ENCODE measurements around the gene MTMR2. TPM values are rescaled to one million over a fixed set of nuclear protein-coding genes. Genes with fewer than 3 reads are reported as not detected.
"Not testable (repeated sequence)": the region's sequence is repeated elsewhere in the genome, so short reads cannot be mapped to it uniquely, and the experiment has no call there.

Gene MTMR2
- total RNA-seq, 1 donor from 2014 or later = 24.5 TPM

GRCh38 chr11:95883381-95883780 lies 40.5 kb downstream of the MTMR2 start:
- no peak for DNase-seq

DNA sequence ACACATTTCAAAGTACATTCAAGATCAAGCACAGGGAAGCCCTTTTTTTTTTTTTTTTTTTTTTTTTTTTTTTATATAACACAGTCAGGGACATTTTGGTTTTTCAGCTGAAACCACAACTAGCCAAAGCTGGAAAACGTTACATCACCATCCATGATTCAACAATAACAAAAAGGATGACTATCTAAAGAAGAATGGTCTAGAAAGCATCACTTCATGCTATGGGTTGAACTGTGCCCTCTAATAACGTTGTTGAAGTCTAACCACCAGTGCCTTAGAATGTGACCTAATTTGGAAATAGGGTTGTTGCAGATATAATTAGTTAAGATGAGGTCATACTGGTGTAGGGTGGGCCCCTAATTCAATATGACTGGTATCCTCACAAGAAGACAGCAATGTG lies 46.6 kb downstream of the MTMR2 start:
- no peak for DNase-seq

DNA sequence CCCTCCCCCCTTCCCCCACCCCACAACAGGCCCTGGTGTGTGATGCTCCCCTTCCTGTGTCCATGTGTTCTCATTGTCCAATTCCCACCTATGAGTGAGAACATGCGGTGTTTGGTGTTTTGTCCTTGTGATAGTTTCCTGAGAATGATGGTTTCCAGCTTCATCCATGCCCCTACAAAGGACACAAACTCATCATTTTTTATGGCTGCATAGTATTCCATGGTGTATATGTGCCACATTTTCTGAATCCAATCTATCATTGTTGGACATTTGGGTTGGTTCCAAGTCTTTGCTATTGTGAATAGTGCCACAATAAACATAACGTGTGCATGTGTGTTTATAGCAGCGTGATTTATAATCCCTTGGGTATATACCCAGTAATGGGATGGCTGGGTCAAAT lies 53.0 kb downstream of the MTMR2 start:
- DNase-seq = not testable (repeated sequence)

GRCh38 chr11:95867105-95867504 lies 56.8 kb downstream of the MTMR2 start:
- DNase-seq = no peak

GRCh38 chr11:95863486-95864140 lies 60.3 kb downstream of the MTMR2 start:
- no peak for DNase-seq

DNA sequence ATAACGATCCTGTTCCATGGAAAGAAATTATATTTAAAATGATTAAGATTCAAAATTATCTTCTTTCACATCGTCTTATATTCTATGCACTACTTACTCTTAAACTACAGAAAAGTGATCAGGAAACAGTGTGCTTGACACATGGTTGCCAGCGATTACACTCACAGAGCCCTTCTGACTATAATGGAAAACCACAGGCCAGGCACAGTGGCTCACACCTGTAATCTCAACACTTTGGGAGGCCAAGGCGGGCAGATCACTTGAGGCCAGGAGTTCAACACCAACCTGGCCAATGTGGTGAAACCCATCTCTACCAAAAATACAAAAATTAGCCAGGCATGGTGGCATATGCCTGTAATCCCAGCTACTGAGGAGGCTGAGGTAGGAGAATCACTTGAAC lies 63.9 kb downstream of the MTMR2 start:
- not testable (repeated sequence) for DNase-seq

- DNase-seq = not testable (repeated sequence)
Observed at GRCh38 chr11:95854362-95854761, 69.5 kb downstream of the MTMR2 start.

DNA sequence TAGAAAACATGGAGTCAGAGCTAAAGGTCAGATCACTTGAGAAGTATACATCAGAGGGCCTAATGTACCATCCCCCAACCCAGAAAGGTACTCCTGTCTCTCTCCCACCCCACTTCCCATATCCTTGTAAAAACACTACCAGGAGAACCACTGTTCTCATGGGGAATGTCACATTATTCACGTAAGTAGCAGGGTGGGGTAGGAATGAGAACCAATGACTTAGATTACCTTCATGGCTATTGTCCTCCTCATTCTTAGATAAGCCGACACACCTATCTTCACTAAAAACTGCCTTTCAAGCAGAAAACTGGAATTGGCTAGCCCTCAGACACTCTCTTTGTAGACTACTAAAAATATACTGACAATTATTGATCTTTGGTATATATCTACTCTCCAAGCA lies 70.0 kb downstream of the MTMR2 start:
- DNase-seq = no peak

DNA sequence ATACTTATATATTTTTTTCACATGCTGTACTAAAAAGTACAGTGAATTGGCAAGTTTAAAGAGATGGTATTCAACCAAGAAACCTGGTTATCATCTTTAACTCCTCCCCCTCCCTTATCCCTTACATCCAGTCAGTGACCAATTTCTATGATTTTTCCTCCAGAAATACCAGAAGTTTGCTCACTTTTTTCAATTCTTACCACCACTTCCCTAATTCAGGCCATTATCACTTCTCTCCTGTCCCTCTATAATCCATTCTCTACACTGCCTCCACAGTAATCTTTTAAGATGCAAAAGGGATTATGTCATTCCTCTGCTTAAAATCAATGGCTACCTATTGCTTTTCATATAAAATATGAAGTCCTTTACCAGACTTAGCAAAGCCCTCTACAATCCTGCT lies 70.8 kb downstream of the MTMR2 start:
- DNase-seq = no peak

- DNase-seq = no peak
Observed at GRCh38 chr11:95850137-95850536, 73.8 kb downstream of the MTMR2 start.

GRCh38 chr11:95849087-95849825 lies 74.7 kb downstream of the MTMR2 start:
- peak; percentile 6 for DNase-seq

GRCh38 chr11:95845167-95845566 lies 78.7 kb downstream of the MTMR2 start:
- DNase-seq = no peak

DNA sequence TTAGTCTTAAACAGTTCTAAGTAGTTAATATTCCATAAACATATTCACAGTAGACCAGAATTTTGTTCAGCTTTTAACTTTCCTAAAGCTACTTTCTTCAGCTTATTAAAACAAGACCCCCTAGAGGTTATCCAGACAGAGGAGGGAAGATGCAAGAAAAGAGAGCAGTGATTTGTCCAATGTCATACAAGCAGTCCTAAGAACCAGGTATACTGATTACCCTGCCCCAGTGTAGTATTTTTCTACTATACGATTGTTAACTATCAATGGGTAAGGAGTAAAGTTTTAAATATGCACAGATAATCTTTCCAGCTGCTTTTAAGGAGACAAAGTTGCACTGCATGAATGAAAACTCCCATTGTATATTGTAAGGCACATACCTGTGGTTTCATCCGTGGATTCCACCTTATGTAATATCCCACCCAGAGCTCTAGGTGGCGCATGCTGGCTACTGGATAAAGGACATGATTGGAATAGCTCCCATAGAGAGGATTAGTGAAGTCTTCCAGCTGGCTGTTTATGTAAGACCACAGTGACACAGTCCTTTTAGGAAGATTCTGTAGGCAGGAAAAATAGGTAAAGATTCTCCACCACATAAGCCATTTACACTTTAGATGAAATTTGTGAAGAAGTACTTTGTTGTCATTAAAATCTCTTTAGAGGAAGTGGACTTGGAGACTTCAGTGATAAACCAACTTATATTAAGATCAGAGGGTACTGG lies 88.0 kb downstream of the MTMR2 start:
- DNase-seq = peak; percentile 41

- no peak for DNase-seq
Observed at GRCh38 chr11:95835351-95835750, 88.6 kb downstream of the MTMR2 start.

DNA sequence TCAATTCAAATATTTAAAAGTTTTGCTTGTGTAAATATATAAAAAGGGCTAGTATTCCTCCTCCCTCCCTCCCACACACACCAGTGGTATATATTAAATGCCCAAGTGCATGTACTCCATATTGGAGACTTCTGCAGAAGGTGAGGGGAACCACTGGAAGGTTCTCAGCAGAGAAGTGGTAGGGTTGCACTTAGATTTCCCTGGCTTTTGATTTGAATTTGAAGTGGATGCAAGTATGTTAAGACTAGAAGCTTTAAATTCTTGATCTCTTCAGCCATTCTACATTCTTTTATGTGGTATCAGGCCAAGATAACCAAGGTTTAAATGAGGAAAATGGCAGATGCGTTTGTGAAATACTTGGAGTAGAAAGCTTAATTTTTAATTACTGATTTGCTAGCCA lies 90.5 kb downstream of the MTMR2 start:
- no peak for DNase-seq

DNA sequence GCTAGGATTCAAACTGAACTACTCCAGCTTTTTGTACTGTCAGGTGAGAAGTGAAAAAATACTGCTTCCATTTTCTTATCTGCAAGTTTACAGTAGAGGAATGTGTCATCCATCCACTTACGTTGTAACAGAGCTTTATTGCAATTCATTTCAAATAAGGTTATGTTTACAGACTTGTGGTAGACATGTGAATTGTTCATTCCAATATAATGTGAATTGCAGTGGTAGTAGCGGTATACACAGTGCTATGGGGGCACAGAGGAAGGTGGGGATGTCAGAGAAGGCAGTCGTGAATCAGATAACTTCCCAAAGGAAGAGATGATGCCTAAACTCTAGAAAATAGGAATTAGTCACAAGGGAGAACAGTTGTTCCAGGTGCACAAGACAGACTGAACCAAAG lies 91.1 kb downstream of the MTMR2 start:
- no peak for DNase-seq

GRCh38 chr11:95831198-95831883 lies 92.6 kb downstream of the MTMR2 start:
- DNase-seq = no peak

DNA sequence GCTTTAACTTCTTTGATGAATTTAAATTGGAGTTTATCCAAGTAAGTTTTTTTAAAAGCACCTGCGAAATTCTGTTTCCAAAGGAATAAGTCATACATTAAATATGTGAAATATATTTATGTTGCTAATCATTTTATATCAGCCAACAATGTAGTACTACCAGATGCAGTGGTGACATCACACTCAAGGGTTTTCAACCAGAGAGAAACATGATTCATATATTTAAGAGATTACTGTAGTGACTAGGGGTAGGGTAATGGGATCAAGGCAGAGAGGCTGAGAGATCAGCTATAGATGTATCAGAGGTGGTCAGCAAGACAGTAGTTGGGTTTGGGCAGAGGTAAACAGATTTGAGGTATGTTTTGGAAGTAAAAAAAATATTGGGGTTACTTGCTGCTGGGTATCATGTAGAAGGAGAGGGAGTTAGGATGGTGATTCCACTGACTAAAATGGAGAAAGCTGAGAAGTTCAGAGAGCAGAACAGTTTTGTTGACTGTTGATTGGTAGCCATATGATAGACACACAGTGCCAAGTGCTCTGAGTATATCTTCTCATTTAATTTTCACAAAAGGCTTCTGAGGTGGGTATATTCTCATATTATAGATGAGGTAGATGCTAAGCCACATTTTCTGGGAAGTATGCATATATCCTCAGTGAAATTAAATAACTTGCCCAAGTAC lies 94.2 kb downstream of the MTMR2 start:
- DNase-seq = no peak

DNA sequence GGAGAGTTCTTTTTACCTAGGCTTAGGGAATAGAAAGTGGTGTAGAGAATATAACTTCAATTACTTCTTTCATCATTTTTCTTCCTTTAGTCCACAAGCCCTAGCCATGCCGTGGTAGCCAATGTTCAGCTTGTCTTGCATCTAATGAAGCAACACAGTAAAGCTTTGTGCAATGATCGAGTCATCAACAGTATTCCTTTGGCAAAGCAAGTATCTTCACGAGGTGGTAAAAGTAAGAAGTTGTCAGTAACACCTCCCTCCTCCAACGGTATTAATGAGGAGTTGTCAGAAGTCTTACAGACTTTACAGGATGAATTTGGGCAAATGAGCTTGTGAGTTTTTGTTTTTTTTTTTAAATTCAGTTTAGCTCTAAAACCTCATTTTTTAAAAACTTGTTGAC lies 96.2 kb downstream of the MTMR2 start:
- DNase-seq = no peak

DNA sequence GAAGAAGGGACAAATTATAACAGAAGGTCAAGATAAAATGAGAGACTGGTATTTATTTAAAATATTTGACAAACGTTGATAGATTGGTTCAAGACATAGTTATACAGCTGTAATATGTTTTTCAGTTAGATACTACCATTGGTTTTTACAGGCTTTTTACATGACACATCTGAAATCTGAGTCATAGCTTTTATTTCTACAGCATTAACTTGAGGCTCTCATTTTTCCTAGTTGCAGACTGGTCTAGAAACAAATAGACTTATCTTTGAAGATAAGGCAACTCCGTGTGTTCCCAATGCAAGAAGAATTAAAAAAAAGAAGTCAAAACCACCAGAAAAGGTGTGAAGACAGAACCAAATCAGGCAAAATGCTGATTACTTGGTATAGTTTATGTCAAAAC lies 102.3 kb downstream of the MTMR2 start:
- no peak for DNase-seq

GRCh38 chr11:95816037-95816436 lies 107.9 kb downstream of the MTMR2 start:
- DNase-seq = no peak

DNA sequence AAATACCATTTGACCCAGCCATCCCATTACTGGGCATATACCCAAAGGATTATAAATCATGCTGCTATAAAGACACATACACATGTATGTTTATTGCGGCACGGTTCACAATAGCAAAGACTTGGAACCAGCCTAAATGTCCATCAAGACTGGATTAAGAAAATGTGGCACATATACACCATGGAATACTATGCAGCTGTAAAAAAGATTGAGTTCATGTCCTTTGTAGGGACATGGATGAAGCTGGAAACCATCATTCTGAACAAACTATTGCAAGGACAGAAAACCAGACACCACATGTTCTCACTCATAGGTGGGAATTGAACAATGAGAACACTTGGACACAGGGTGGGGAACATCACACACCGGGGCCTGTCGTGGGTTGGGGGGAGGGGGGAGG lies 112.9 kb downstream of the MTMR2 start:
- not testable (repeated sequence) for DNase-seq

All from occipital lobe (tissue), 2 donors.